Measurements from ENCODE around the gene HDHD2. TPM values are rescaled to one million over a fixed set of nuclear protein-coding genes. Genes with fewer than 3 reads are reported as not detected.
"Not testable (repeated sequence)": the region's sequence is repeated elsewhere in the genome, so short reads cannot be mapped to it uniquely, and the experiment has no call there.

HDHD2 gene
- polyA plus RNA-seq (2014; cell fraction: cytosol; rRNA removed), result 26.8 and 27.4 TPM in 2 replicates
- 17.3 and 25.3 TPM in 2 replicates for polyA plus RNA-seq (2014; cell fraction: nucleus; rRNA removed)

- peak; percentile 73 for DNase-seq (ENCODE audit: low spot score)
Measured at GRCh38 chr18:47150029-47150823, at the start of gene HDHD2. TSS of gene HDHD2 (minus strand) at chr18:47150500. CDS start at chr18:47136439, 14,061 bp downstream.

GRCh38 chr18:47195961-47196360 is 45.7 kb upstream of the HDHD2 start:
- DNase-seq (ENCODE audit: low spot score), result not testable (repeated sequence)

DNA sequence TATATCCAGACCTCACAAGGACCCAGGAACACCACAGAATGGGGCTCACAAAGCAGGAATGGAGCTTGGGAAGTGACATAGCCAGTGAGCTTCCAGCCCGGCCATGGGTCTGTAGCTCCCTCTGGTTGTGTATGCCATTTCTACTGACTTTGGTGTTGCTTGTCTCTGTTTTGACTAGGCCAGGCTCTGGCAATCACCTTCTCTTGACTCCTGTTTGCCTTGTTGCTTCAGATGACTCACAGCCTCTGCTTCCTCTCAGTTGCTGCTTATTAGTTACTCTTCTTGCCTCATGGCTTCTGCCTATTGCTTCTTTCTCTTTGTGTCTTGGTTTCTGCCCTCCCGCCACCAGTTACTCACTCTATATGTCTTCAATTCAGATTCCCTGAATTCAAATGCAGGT is 41.7 kb upstream of the HDHD2 start:
- DNase-seq (ENCODE audit: low spot score), result no peak

DNA sequence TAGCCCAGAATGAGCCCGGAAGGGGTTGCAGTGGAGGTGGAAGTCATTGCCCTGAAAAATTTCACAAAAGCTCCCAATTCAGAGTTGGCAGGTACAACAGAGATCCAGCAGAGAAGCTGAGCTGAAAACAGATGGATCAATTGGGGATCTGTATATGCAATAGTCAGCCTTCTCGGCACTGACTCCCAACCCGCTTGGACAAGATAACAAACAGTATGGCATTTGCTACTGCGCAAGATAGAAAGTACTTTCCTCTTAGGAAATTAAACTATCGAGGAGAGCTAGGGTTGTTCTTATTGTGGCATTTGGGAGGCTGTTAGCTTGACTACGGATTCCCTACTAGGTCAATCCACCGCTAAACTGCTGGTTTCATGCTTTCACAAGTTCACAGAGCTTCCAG is 37.4 kb upstream of the HDHD2 start:
- no peak for DNase-seq (ENCODE audit: low spot score)

DNA sequence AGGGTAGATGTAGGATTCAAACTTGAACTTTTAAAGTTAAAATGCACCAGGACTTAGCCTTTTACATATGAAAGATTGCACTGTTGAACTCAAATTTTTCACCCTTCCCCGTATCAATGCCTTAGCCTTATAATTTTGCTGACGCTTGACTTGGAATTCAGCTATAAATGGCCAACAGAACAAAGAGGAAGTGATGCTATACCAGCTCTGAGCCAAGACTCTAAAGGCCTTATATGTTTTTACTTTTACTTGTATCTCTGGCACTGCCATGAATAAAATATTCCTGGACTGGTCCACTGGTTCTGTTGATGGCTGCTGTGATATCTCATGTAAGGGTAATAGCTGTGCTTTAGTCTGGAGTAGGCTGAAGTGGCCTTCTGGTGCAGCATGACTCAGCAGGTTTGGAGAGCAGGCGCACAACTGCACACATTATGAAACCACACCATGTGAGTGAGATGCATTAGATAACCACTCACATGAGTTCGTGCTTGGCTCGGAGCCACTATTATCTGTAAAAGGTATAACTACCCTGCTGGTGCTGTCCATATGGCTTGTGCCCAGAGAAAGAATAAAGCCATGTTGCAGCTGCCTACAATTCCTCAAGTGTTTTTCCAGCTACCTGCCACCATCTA is 34.2 kb upstream of the HDHD2 start:
- peak; percentile 20 for DNase-seq (ENCODE audit: low spot score)

- DNase-seq (ENCODE audit: low spot score), result not testable (repeated sequence)
Measured at GRCh38 chr18:47182156-47182555, 31.9 kb upstream of the HDHD2 start.

- no peak for DNase-seq (ENCODE audit: low spot score)
Measured at GRCh38 chr18:47180765-47181164, 30.5 kb upstream of the HDHD2 start.

DNA sequence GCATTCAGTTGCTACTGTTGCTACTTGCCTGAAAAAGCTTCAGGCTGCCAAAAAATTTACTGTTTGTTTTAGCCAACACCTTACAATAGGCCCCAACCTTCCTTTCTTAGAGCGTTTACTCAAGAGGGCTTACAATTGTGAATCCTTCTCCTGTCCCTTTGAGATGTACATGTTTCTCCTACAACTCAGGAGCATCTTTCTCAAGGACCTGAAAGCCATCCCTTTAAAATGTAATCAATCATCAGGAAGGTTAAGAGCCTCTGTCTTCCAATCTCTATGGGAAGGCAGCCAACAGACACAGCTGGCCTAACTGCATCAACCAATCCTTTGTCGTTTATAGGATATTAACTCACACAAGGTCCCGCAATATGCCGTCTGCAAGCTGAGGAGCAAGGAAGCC is 29.2 kb upstream of the HDHD2 start:
- no peak for DNase-seq (ENCODE audit: low spot score)

DNA sequence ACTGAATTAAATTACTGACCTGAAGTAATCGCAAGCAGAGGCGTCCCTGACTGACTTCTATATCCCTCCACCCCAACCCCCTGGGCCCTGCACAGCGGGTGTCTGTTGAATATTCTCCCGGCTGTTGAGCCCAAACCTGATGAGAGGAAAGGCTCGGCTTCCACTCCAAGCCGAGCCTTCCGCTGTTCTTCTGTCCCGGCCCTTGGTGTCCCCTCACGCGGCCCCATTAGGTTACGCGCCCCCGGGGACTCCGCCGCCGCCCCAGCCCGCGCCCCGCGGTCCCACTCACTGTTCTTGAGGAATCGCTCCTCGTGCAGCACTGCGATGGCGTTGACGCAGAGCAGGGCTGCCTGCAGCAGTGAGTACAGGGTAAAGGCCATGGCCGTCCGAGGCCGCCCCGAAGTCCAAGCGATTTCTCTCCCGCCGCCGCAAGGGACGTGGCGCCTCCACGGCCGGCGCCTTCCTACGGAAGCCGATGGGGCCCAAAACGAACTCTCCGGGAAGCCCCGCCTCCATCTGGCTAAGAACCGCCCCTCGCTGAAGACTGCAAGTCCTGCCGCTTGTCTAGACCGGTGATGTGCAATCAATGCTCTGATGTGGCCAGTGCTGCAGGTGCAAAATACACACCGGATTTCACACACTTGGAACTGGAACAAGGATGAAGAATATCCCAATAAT is 25.7 kb upstream of the HDHD2 start, which contains the start of gene IER3IP1:
TSS of gene IER3IP1 (minus strand) at position 467 of the 678 bp plus-strand sequence. CDS start at position 380, 87 bp downstream.
- peak; percentile 88 for DNase-seq (ENCODE audit: low spot score)

GRCh38 chr18:47175283-47175897 is 25.1 kb upstream of the HDHD2 start:
- no peak for DNase-seq (ENCODE audit: low spot score)

DNA sequence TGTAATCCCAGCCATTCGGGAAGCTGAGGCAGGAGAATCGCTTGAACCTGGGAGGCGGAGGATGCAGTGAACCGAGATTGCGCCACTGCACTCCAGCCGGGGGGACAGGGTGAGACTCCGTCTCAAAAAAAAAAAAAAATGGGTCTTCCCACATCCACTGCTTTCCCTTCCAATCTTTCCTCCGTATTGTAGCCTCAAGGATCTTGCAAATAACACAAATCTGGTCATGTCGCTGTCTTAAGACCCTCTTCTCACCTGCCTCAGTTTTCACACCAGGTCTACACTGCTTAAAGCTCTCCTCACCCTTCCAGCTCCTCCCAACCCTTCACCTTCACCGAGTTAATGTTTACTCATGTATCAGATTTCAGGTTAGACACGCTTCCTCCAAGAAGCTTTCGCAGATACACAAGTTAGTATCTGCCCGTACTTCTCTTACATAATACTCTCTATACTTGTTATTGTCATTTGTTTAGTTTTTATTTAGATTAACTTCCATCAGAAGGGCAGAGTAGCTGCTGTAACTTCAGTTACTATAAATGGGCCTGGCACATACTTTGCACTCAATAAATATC is 24.3 kb upstream of the HDHD2 start:
- DNase-seq (ENCODE audit: low spot score), result no peak

- no peak for DNase-seq (ENCODE audit: low spot score)
Measured at GRCh38 chr18:47172476-47172875, 22.2 kb upstream of the HDHD2 start.

GRCh38 chr18:47168913-47169312 is 18.6 kb upstream of the HDHD2 start:
- DNase-seq (ENCODE audit: low spot score), result no peak

DNA sequence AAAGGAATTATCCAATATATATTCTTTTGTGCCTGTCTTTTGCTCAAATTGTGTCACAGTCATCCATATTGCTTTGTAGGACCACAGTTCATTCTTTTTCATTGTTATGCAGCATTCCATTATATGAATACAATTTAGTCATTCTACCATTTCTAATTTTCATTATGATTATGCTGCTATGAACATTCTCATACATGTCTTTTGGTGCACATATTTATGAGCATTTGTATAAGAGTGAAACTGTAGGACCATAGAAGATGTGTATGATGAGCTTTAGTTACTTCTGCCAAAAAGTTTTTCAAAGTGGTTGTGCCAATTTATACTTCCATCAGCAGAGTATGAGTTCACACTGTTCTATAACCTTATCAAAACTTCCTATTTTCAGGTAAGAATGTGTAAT is 18.2 kb upstream of the HDHD2 start:
- no peak for DNase-seq (ENCODE audit: low spot score)

- DNase-seq (ENCODE audit: low spot score), result no peak
Measured at GRCh38 chr18:47166294-47166693, 16.0 kb upstream of the HDHD2 start.

DNA sequence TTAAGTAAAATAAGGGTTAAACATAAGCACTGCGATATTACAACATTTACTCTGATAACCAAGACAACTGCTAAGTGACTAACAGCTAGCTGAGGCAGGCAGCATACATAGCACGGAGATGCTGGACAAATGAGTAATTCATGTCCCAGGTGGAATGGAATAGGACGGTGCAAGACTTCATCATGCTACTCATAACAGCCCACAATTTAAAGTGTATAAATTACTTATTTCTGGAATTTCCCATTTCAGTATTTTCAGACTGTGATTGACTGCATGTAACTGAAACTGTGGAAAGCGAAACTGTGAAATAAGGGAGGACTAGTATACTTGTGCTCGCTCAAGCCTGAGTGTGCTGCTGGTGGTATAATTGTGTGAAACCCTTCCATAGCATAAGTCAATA is 12.9 kb upstream of the HDHD2 start:
- no peak for DNase-seq (ENCODE audit: low spot score)

- no peak for DNase-seq (ENCODE audit: low spot score)
Measured at GRCh38 chr18:47160256-47160655, 10.0 kb upstream of the HDHD2 start.

GRCh38 chr18:47158404-47158803 is 8.1 kb upstream of the HDHD2 start:
- DNase-seq (ENCODE audit: low spot score), result not testable (repeated sequence)

GRCh38 chr18:47151439-47151838 is 1.1 kb upstream of the HDHD2 start:
- DNase-seq (ENCODE audit: low spot score), result no peak

- no peak for DNase-seq (ENCODE audit: low spot score)
Measured at GRCh38 chr18:47150824-47151366, 595 bp upstream of the HDHD2 start.

GRCh38 chr18:47149457-47150028 is 757 bp downstream of the HDHD2 start:
- DNase-seq (ENCODE audit: low spot score), result peak; percentile 13
